Astrocyte of the spinal cord (primary cell): Measurements from ENCODE around the gene ZNF669.
"Not testable (repeated sequence)": the region's sequence is repeated elsewhere in the genome, so short reads cannot be mapped to it uniquely, and the experiment has no call there.

Source experiments
- DNase-seq: peaks from one replicate; pipeline ENCODE4 v3.0.0; 2011; ENCODE audit warnings: low read depth, low spot score
- H3K4me3 ChIP-seq: 2 replicates; pipeline ENCODE4 v1.5.1; 2011; ENCODE audit warnings: low read depth, mild to moderate bottlenecking, low read length, moderate library complexity
- CTCF ChIP-seq: IDR thresholded peaks from 2 replicates; pipeline ENCODE4 v1.5.1; 2012; ENCODE audit warnings: low read depth, mild to moderate bottlenecking, low read length, inconsistent platforms
- in situ Hi-C: cut with HindIII; loops from 2 replicates; pipeline ENCODE4 v1.10.0; 2017; ENCODE audit warnings: low sequenced_read_pairs

Gene ZNF669

GRCh38 chr1:247103859-247104591, at the start of gene ZNF669:
ZNF669 (minus strand) TSS chr1:247104356; CDS start chr1:247104199, 157 bp downstream.
- peak; percentile 97 for DNase-seq
- TF ChIP-seq CTCF, result no peak
- in situ Hi-C loops, result no loop called here
- H3K4me3 ChIP-seq, result peak within 1 kb of the TSS; percentile 97

- no peak for DNase-seq
- no peak overlapping the region for H3K4me3 ChIP-seq
- in situ Hi-C loops, result no loop called here
- TF ChIP-seq CTCF, result no peak
Measured at GRCh38 chr1:247147781-247148180, 43.6 kb upstream of the ZNF669 start.

- DNase-seq, H3K4me3 ChIP-seq, in situ Hi-C loops: not testable (repeated sequence)
Measured at GRCh38 chr1:247147120-247147519, 43.0 kb upstream of the ZNF669 start.

- no peak for DNase-seq
- no peak overlapping the region for H3K4me3 ChIP-seq
- no peak for TF ChIP-seq CTCF
- in situ Hi-C loops, result no loop called here
Measured at GRCh38 chr1:247146671-247147070, 42.5 kb upstream of the ZNF669 start.

GRCh38 chr1:247145279-247145678, 41.1 kb upstream of the ZNF669 start:
- in situ Hi-C loops, result no loop called here
- no peak overlapping the region for H3K4me3 ChIP-seq
- no peak for DNase-seq
- no peak for TF ChIP-seq CTCF

GRCh38 chr1:247139557-247139956, 35.4 kb upstream of the ZNF669 start:
- H3K4me3 ChIP-seq, in situ Hi-C loops, DNase-seq: not testable (repeated sequence)

- no peak for DNase-seq
- no peak for TF ChIP-seq CTCF
- H3K4me3 ChIP-seq, result no peak overlapping the region
- in situ Hi-C loops, result no loop called here
Measured at GRCh38 chr1:247131236-247131635, 27.1 kb upstream of the ZNF669 start.

- DNase-seq, in situ Hi-C loops: not testable (repeated sequence)
- H3K4me3 ChIP-seq, result peak overlapping the region; percentile 20
Measured at GRCh38 chr1:247127519-247128282, 23.5 kb upstream of the ZNF669 start.

GRCh38 chr1:247126601-247127000, 22.4 kb upstream of the ZNF669 start:
- in situ Hi-C loops, H3K4me3 ChIP-seq: not testable (repeated sequence)

GRCh38 chr1:247126166-247126565, 22.0 kb upstream of the ZNF669 start:
- DNase-seq, H3K4me3 ChIP-seq, in situ Hi-C loops: not testable (repeated sequence)

More at GRCh38 chr1:247126601-247127000, 22.4 kb upstream of the ZNF669 start:
- DNase-seq, result not testable (repeated sequence)
